Measurements from ENCODE around the gene SLC22A12. TPM values are rescaled to one million over a fixed set of nuclear protein-coding genes. Genes with fewer than 3 reads are reported as not detected.

Gene SLC22A12
- polyA plus RNA-seq, 2 of the 4 experiments (the other 2 are of a cell fraction) = not detected

DNA sequence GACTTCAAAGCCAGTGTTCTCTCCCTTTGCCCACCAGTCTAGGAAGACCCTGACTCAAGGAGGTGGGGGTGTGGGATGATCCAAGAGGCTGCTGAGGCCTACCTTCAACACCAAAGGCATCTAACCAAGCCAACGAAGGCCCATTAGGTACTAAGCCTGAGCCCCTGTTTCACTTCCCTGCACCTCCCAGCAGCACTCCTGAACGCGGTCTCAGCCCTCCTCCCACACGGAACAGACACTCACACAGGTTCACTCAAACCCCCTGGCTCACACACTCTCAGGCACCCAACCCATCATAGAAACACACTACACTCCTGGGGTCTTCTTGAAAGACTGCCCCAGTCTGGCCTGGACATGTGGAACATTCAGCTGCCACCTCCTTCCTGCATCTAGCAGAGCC is 40.7 kb downstream of the SLC22A12 start:
- ChIA-PET POLR2A (no interaction called here), CTCF (interaction anchor here (0.7 to 9.8 kb wide), 9 partner anchors 8 to 78 kb away, joined by 3 to 80 read pairs (median 3); partner anchors contain the start of gene SLC22A12)
- no peaks in the 10 kb centered on the region for H3K9me3 ChIP-seq
- no peak overlapping the region for H3K27ac ChIP-seq
- H3K4me3 ChIP-seq = no peak overlapping the region
- H3K4me1 ChIP-seq = no peaks in the 10 kb centered on the region
- FAIRE-seq (no peak), ATAC-seq (no peak), DNase-seq (ENCODE audit: low read depth in 1 of 2, low spot score in 1 of 2) (no peak)
- 65% methylated on average over 4 of the region's 4 CpGs for WGBS (ENCODE audit: missing lambda C conversion rate)
- H3K4me2 ChIP-seq = no peak overlapping the region
- TF ChIP-seq ESRRA (IDR thresholded peaks at IDR 0.05; ENCODE audit: borderline replicate concordance, low read length) (no peak), PBX3 (IDR thresholded peaks at IDR 0.05) (no peak), HMGXB4 (CRISPR knock-in tag; IDR thresholded peaks at IDR 0.05; ENCODE audit: borderline replicate concordance) (no peak), RFX5 (IDR thresholded peaks at IDR 0.05) (no peak), E2F6 (IDR thresholded peaks at IDR 0.05; ENCODE audit: borderline replicate concordance, low read depth) (no peak), NPAS2 (CRISPR knock-in tag; IDR thresholded peaks at IDR 0.05; ENCODE audit: borderline replicate concordance) (no peak), RARB (CRISPR knock-in tag; IDR thresholded peaks at IDR 0.05) (no peak), KDM1A (IDR thresholded peaks at IDR 0.05; ENCODE audit: low read depth) (no peak), MYC (IDR thresholded peaks at IDR 0.05; ENCODE audit: borderline replicate concordance, low read length) (no peak), GATA3 (IDR thresholded peaks at IDR 0.05; ENCODE audit: borderline replicate concordance) (no peak), FOSB (CRISPR knock-in tag; IDR thresholded peaks at IDR 0.05) (no peak), JUN (IDR thresholded peaks at IDR 0.05) (no peak), EP300 (IDR thresholded peaks at IDR 0.05) (no peak), PHF8 (IDR thresholded peaks at IDR 0.05; ENCODE audit: borderline replicate concordance, low read depth) (no peak), MAFK (IDR thresholded peaks at IDR 0.05; ENCODE audit: partially characterized antibody) (no peak), EHMT2 (IDR thresholded peaks at IDR 0.05; ENCODE audit: low read depth) (no peak), RNF2 (IDR thresholded peaks at IDR 0.05; ENCODE audit: borderline replicate concordance, low read depth) (no peak)
- TF ChIP-seq, protein P1, sequence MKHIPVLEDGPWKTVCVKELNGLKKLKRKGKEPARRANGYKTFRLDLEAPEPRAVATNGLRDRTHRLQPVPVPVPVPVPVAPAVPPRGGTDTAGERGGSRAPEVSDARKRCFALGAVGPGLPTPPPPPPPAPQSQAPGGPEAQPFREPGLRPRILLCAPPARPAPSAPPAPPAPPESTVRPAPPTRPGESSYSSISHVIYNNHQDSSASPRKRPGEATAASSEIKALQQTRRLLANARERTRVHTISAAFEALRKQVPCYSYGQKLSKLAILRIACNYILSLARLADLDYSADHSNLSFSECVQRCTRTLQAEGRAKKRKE (CRISPR knock-in tag; IDR thresholded peaks at IDR 0.05; ENCODE audit: low read depth) = no peak

DNA sequence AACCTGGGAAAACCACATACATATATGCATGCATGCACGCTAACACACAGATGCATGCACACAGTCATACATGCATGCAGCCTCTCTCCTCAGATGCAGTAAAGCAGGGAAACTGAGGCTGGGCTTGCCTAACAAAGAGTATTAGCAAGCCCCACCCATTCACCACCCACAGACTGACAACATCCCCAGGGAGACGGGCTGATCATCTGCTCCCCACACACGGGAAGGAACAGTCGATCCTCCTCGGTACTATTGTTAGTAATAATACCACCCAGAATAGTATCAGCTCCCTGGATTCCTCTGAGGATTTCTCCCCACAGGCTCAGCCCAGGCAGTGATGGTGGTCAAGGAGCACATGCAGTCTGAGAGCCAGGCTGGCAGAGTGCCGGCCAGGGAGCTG is 41.2 kb downstream of the SLC22A12 start:
- ChIA-PET CTCF (interaction anchor here (1.0 to 9.8 kb wide), 3 partner anchors 18 to 164 kb away, joined by 3 to 80 read pairs (median 3); no protein-coding TSS in a partner anchor), POLR2A (no interaction called here)
- FAIRE-seq (no peak), DNase-seq (ENCODE audit: low read depth in 1 of 2, low spot score in 1 of 2) (no peak), ATAC-seq (no peak)
- Histone ChIP-seq H3K9me3 (no peaks in the 10 kb centered on the region), H3K4me3 (no peak overlapping the region), H3K4me1 (no peaks in the 10 kb centered on the region), H3K27ac (no peak overlapping the region), H3K4me2 (no peak overlapping the region)
- WGBS (ENCODE audit: missing lambda C conversion rate) = 65% methylated on average over 5 of the region's 6 CpGs
- TF ChIP-seq KDM1A (IDR thresholded peaks at IDR 0.05; ENCODE audit: low read depth) (no peak), FOSB (CRISPR knock-in tag; IDR thresholded peaks at IDR 0.05) (no peak), FOXS1 (CRISPR knock-in tag; IDR thresholded peaks at IDR 0.05) (no peak), POLR2AphosphoS2 (conservative IDR thresholded peaks at IDR 0.05; ENCODE audit: low read length) (no peak), RFX5 (IDR thresholded peaks at IDR 0.05) (no peak), TFCP2L1 (CRISPR knock-in tag; IDR thresholded peaks at IDR 0.05) (no peak), ESRRA (IDR thresholded peaks at IDR 0.05; ENCODE audit: borderline replicate concordance, low read length) (no peak), NR3C1 (IDR thresholded peaks at IDR 0.05) (no peak), HOXB5 (CRISPR knock-in tag; IDR thresholded peaks at IDR 0.05) (no peak), ZC3H11A (IDR thresholded peaks at IDR 0.05) (no peak), HMGXB4 (CRISPR knock-in tag; IDR thresholded peaks at IDR 0.05; ENCODE audit: borderline replicate concordance) (no peak), PBX3 (IDR thresholded peaks at IDR 0.05) (no peak), MAZ (IDR thresholded peaks at IDR 0.05; ENCODE audit: borderline replicate concordance, low read depth, low read length) (no peak), HES2 (IDR thresholded peaks at IDR 0.05) (no peak), EHMT2 (IDR thresholded peaks at IDR 0.05; ENCODE audit: low read depth) (no peak), CBX2 (IDR thresholded peaks at IDR 0.05; ENCODE audit: borderline replicate concordance, low read depth) (no peak), BCL3 (IDR thresholded peaks at IDR 0.05) (no peak)
